Measurements from ENCODE around the gene KMT2E.

Gene KMT2E, protein sequence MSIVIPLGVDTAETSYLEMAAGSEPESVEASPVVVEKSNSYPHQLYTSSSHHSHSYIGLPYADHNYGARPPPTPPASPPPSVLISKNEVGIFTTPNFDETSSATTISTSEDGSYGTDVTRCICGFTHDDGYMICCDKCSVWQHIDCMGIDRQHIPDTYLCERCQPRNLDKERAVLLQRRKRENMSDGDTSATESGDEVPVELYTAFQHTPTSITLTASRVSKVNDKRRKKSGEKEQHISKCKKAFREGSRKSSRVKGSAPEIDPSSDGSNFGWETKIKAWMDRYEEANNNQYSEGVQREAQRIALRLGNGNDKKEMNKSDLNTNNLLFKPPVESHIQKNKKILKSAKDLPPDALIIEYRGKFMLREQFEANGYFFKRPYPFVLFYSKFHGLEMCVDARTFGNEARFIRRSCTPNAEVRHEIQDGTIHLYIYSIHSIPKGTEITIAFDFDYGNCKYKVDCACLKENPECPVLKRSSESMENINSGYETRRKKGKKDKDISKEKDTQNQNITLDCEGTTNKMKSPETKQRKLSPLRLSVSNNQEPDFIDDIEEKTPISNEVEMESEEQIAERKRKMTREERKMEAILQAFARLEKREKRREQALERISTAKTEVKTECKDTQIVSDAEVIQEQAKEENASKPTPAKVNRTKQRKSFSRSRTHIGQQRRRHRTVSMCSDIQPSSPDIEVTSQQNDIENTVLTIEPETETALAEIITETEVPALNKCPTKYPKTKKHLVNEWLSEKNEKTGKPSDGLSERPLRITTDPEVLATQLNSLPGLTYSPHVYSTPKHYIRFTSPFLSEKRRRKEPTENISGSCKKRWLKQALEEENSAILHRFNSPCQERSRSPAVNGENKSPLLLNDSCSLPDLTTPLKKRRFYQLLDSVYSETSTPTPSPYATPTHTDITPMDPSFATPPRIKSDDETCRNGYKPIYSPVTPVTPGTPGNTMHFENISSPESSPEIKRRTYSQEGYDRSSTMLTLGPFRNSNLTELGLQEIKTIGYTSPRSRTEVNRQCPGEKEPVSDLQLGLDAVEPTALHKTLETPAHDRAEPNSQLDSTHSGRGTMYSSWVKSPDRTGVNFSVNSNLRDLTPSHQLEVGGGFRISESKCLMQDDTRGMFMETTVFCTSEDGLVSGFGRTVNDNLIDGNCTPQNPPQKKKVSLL (N-terminal part only)

DNA sequence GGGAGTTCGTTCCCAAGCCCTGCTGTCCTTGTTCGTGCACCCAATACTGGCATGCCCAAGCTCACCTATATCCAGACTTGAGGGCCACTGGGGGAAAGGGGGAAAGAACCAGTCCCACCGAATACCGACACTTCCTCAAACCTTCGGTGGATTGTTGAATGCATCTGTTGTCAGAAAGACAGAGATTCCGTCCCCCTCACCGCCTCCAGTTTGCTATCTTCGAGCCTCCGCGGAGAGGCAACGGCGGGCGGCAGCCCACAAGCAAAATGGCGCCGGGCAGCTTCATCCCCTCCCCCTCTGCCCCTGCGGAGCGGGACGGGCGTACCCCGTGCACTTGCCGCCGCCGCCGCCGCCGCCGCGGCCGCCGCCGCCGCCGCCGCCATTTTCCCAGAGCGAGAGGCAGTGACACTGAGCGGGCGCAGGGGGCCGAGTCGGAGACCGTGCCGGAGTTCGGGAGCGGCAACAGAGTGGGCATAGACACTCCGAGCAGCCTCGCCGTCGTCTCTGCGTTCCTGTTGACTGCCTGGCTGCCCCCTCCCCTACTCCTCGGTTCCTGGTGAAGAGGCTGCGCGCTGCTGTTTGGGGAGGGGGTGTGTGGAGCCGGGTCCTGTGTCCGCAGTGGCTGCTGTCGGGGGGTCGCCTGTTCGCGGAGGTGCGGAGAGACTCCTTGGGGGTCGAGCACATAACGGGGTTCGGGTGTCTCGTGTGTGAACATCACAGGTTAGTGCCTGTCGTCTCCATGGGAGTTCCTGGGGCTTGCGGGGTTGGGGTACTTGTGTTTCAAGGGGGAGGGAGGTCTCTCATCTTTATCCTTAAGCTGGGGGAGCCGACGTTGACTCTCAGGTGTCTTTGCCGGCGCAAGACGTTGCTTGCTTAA lies at the start of gene KMT2E:
KMT2E (plus strand) TSS at position 390 of the 877 bp plus-strand sequence. CDS start 26,748 bp downstream, outside the sequence.
- in situ Hi-C loops (cut with HindIII; ENCODE audit: low sequenced_read_pairs) = loop anchor here (10.0 kb wide), 1 partner anchor 81 kb away; no protein-coding TSS in a partner anchor

DNA sequence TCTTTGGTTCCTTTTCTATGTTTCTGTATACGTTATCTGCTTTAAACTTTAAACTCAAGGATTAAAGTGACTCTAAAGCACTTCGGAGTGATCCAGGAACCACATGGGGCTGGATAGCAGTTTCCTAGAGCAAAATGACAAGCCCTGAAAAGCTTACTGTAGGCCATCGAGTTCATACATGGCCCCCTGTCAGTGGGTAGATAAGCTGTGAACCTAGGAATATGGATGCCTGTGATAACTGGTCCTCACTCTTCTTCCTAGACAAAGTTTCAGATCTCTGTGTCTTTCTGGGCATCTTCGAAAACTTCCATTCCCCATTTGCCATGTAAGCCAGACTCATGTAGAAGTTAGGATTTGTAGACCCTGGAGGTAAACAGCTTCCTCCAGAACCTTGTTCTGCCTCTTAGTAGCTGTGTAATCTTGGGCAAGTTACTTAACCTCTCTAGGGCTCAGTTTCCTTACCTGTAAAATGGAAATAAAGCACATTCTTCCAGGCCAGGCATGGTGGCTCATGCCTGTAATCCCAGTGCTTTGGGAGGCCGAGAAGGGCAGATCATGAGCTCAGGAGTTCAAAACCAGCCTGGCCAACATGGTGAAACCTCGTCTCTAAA lies 49.3 kb upstream of the KMT2E start:
- in situ Hi-C loops (cut with HindIII; ENCODE audit: low sequenced_read_pairs) = no loop called here

DNA sequence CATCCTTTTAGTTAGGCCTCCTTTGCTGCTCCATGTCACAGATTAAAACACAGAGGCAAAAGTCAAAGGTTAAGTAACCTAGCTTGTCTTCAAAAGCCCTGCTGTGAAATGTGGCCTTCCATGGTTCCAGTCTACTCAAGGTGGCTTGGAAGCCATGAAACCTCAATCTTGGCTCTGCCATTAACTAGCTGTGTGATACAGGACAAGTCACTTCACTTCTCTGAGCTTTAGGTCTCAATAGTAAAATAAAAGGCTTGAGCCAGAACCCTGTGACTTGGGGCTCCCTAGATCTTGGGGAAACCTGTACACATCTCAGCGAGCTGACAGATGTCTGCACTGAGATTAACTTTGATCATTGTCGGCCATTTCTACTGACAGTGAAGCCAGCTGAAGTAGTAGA lies 48.0 kb upstream of the KMT2E start:
- in situ Hi-C loops (cut with HindIII; ENCODE audit: low sequenced_read_pairs) = no loop called here

DNA sequence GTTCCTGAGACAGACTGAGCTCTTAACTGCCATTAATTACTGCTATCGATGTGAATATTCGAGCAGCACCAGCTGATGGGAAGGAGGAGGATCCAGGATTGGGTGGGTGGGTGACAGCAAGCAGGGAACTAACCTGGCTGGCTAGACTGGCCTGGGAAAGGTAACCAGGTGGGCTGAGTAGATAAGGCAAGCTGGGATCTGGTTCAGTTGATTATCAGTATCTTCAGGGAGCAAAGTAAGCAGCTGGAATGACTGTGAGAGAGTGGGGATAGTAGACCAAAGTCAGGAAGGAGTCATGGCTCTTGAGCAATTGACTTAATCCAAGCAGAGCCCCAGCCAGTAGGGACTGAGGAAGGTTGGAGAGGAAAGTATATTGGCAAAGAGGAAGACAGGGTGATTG lies 46.9 kb upstream of the KMT2E start:
- in situ Hi-C loops (cut with HindIII; ENCODE audit: low sequenced_read_pairs) = no loop called here

DNA sequence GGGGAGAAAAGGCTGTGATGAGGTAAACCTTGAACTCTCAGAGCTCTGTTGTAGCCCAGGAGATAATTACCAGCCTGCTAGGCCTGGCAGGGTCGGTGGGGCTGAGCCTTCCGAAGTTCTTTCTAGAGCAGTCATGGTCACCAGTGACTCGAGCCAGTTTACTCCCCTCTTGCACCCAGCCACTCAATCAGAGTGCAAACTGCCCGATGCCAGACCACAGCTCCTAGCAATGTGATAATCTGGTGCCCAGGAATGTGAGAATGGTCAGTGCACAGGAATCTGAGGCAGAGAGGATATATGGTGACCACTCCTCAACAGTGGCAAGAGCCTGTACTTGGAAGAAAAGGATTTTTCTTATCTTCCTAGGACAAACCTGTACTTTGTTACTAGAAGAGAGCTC lies 46.4 kb upstream of the KMT2E start:
- in situ Hi-C loops (cut with HindIII; ENCODE audit: low sequenced_read_pairs) = no loop called here

DNA sequence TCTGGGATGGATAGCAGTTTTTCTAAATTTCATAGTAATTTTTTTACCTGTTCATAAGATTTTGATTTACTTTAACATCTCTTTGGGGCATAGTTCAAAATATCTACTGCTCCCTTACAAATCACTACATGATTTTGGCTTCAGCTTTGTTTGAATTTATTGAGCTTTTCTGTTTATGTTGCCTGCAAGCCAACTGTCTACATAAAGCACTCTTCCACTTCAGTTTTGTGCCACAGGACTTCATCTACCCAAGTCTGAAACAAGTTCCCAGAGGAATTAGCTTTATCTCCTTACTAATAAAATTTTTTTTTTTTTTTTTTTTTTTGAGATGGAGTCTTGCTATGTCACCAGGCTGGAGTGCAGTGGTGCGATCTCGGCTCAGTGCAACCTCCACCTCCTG lies 45.4 kb upstream of the KMT2E start:
- in situ Hi-C loops (cut with HindIII; ENCODE audit: low sequenced_read_pairs) = no loop called here

DNA sequence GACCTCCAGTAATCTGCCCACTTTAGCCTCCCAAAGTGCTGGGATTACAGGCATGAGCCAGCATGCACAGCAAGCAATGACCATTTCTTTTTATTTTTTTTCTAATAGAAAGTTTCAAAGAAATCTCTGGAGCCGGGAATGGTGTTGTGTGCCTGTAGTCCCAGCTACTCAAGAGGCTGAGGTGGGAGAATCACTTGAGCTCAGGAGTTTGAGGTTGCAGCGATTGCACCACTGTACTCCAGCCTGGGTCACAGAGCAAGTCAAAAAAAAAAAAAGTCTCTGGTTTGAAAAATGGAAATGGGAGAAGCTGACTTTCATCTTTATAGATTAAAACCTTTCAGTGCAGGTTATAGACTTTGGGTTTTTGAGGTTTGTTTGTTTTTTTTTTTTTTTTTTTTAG lies 44.8 kb upstream of the KMT2E start:
- in situ Hi-C loops (cut with HindIII; ENCODE audit: low sequenced_read_pairs) = no loop called here

DNA sequence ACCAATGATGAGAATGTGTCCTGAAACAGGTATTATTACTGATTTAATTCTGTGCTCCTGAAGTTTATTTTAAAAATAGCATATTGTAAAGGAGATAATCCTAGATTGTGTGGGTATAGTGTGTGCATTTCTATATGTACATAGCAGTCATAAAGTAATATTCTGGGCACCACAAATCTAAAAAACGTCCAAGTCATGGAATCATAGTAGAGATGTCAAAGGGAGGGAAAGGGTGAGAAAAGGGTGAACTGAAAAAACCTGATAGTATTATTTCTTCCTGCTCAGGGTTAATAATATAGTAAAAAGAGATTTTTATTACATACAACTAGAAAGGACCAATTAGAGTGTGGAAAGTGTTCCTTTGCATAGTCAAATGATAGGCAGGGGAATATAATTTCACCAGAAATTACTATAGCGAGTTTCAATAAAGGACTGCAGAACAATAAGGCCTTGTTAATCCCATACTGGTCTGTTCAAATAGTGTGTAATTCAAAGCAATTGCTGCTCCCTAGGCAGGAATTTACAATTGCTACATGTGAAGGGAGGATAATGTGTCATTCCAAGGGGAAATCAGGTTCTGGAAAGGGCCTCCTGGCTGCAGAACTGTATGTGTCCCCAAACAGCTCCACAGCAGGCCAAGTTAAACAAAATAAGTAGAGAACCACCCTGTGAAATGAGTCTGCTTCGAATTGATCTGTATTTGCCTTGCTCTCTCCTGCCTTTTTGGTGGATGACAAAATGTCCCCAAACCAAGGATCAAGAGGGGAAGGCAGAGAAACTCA lies 42.5 kb upstream of the KMT2E start:
- in situ Hi-C loops (cut with HindIII; ENCODE audit: low sequenced_read_pairs) = no loop called here

DNA sequence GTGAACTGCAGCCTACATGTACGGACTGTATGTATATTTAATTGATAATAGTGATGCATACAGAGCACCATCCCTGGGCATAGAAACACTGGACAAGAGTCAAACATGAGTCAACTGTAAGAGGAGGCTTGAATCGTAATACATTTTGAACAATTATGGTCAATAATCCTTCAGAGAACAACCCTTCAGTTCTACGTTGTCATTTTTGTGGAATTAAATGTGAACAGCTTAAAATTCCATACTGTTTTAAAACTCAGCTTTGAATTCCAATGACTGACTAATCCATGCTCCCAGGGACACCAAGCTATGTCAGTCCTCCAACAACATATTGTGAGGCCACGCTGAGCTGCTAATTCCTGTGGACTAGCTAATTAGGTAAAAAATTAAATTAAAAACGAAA lies 41.5 kb upstream of the KMT2E start:
- in situ Hi-C loops (cut with HindIII; ENCODE audit: low sequenced_read_pairs) = no loop called here

DNA sequence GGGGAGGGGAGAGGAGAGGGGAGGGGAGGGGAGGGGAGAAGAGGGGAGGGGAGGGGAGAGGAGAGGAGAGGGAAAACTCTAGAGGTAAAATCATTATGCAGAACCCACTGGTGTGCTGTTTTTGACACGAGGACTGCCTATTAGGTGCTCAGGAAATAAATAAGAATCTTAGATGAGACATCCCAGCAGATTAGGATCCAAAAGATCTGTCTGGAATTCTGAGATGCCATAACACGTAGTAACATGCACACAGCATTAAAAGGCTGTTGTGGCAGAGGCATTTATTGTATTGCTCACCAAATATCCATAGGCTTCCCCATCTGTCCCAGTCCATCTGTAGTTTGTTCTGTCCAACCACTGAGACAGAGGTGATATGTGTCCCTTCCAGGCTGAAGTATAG lies 40.8 kb upstream of the KMT2E start:
- in situ Hi-C loops (cut with HindIII; ENCODE audit: low sequenced_read_pairs) = no loop called here

DNA sequence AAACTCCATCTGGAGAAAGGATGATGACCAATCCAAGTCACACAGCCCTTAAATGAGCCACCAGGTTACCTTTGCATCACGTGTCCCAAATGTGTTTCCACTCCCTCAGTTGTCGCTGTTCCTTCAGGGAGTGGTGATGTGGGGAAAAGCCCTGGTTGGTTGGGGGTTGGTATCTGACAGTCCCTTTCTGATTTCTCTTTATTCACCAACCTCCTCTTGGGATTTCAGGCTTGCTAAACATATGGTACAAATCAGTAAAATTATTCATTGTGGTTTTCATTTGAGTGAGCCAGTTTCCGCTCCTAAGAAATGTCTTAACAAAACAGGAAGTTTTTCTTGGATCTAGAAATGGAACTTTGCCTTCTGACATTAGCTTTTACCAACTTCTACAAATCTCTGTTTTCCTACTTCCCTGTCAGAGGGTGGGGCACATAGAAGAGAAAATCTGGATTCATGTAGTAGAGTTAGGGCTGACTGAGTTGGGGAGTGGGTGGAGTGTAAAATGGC lies 40.0 kb upstream of the KMT2E start:
- in situ Hi-C loops (cut with HindIII; ENCODE audit: low sequenced_read_pairs) = no loop called here

DNA sequence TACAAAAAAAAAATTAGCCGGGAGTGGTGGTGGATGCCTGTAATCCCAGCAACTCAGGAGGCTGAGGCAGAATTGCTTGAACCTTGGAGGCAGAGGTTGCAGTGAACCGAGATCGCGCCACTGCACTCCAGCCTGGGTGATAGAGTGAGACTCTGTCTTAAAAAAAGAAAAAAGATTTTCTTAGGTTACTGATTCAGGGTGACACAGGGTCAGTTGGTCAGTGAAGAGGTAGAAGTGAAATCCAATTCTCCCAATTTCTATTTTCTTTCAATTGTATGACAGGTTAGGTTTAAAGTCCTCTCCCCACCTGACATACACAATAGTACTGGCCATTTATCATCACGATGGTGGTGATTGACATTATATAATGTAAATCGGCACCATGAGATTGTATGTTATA lies 38.5 kb upstream of the KMT2E start:
- in situ Hi-C loops (cut with HindIII; ENCODE audit: low sequenced_read_pairs) = loop anchor here (5.0 kb wide), 1 partner anchor 93 kb away; no protein-coding TSS in a partner anchor

DNA sequence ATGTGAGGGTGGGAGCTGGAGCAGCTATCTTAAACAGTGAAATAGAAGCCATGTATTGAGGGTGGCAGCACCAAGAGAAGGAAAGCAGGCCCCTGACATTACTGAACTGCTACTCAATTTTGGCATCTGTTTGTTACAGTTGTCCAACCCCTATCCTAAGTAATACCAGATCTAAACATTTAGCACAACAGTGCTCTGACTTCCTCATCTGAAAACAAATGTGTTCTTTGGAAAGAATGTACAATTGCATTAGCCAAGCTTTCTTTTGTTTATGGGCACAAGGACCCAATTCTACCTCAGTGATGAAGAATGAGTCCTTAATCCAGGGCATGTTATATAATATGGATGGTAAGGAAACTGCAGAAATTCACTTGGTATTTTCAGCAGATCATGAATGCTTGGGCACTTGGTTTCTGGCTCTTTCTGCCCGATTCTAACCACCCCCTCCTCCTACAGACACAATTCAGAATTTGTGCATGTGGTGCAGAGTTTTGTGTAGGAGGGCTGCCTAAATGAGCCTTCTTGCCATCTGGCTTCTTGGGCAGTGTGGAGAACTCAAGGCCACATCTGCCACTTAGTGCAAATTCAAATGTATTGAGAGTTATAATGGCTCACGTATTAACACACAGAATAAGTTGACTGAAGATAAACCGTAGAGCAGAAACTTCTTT lies 36.9 kb upstream of the KMT2E start:
- in situ Hi-C loops (cut with HindIII; ENCODE audit: low sequenced_read_pairs) = loop anchor here (5.0 kb wide), 1 partner anchor 95 kb away; no protein-coding TSS in a partner anchor

DNA sequence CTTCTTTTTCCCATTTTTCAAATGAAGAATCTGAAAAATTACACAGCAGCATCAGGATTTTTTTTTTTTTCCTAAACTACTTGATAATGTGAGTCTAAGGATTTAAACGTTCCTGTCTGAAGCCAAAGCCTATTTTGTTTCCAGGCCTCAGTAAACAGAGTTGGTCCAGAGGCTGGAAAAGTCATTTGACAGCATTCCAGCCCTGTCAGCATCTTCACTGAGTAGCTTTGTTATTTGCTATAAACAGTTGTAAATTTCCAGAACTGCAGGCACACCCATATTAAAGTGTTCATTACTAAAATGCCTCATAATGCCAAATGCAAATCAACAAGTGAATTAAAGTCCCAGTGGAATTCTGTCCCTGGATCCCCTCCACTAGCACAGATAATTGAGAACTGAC lies 35.5 kb upstream of the KMT2E start:
- in situ Hi-C loops (cut with HindIII; ENCODE audit: low sequenced_read_pairs) = loop anchor here (5.0 kb wide), 1 partner anchor 96 kb away; no protein-coding TSS in a partner anchor

DNA sequence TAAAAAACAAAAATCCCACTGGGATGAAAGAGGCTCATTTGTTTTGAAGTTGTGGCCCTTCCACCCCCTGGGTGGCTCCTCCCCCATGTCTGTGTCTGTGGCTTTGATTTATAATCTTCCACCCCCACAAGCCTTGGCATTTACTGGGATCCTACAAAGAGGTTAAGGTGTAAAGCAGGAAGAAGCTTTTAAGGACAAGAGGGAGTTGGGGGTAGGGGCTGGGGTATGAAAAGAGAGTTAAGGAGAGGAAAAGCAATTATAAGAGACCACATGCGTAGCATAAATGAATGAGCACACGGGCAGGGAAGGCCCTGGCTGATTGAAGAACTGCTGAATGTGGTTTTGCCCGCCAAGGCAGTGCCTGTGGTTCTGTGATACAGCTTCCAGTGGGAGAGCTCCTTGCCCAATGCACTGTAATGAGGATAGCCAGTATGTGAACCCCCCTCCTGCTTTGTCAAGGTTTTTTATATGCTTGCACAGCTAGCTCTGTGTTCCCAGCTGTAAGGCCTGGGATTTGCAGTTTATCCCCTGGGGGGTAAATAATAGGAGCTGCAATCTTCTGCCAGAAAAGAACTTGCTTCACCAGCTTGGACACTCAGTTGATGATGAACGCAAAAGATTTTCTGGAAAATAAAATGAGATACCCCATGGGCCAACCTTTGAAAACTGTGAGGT lies 34.7 kb upstream of the KMT2E start:
- in situ Hi-C loops (cut with HindIII; ENCODE audit: low sequenced_read_pairs) = loop anchor here (5.0 kb wide), 1 partner anchor 97 kb away; no protein-coding TSS in a partner anchor

DNA sequence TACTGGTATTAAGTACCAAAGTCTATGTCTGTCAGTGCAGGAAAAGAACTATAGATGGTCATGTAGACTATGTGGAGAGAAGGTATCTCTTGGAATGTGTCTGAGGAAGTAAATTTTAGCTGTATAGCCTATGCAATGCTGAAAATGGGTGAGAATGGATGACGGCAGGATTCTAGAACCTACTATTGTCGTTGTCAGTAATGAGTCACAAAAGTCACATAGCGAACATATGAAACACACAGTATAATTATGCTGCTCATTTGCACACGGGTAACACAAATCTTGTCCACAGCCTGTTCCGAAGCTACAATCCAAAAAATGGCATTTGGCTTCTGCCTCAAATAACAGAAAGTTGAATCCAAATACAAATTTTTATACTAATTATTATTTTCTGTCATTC lies 33.6 kb upstream of the KMT2E start:
- in situ Hi-C loops (cut with HindIII; ENCODE audit: low sequenced_read_pairs) = loop anchor here (5.0 kb wide), 2 partner anchors 33 to 37 kb away; no protein-coding TSS in a partner anchor
